IMR-90 (cell line): ENCODE measurements around the gene ARTN. TPM values are rescaled to one million over a fixed set of nuclear protein-coding genes. Genes with fewer than 3 reads are reported as not detected.

ENCODE experiments used
- ATAC-seq: fragments of 200-7000 bp; cut with Tn5 transposase; 2 replicates; pipeline ENCODE4 v1.9.1; 2020; ENCODE audit warnings: low read depth, mild to moderate bottlenecking, moderate library complexity
- BruUV-seq: library from RNA; stranded (reverse); fragments of 400-500 nt; replicated peaks from 2 replicates; lab custom pipeline; 2021; lab: Mats Ljungman, UMichigan
- CTCF ChIA-PET: fragments of 300-600 bp; formaldehyde crosslinking; extraction: SDS; loops from one replicate; lab custom pipeline; 2021; ENCODE audit warnings: antibody characterized with exemption; lab: Yijun Ruan, JAX
- POLR2A ChIA-PET: fragments of 300-600 bp; sonication (Branson Sonifier 250); formaldehyde crosslinking; loops from one replicate; lab custom pipeline; 2022; ENCODE audit warnings: antibody characterized with exemption; ENCODE audit not compliant: unreplicated experiment; lab: Charles Lee
- DNase-seq: peaks from one replicate; pipeline ENCODE4 v3.0.0; 2013
- H2AFZ ChIP-seq: replicated peaks from 2 replicates; pipeline ENCODE3; 2013; ENCODE audit warnings: low read length, mild to moderate bottlenecking; ENCODE audit not compliant: poor library complexity
- H2AK5ac ChIP-seq: 2 replicates; pipeline ENCODE4 v1.6.1; 2013; ENCODE audit warnings: low read depth, low read length, inconsistent platforms
- H2AK9ac ChIP-seq: replicated peaks from 2 replicates; pipeline ENCODE3; 2013; ENCODE audit warnings: mild to moderate bottlenecking, low read depth, low read length, moderate library complexity; ENCODE audit not compliant: poor library complexity
- H2BK120ac ChIP-seq: 2 replicates; pipeline ENCODE4 v1.6.1; 2013; ENCODE audit warnings: low read depth, low read length, inconsistent platforms
- H2BK15ac ChIP-seq: 3 replicates; pipeline ENCODE4 v1.6.1; 2013; ENCODE audit warnings: low read depth, low read length, inconsistent platforms
- H2BK20ac ChIP-seq: 2 replicates; pipeline ENCODE4 v1.6.1; 2013; ENCODE audit warnings: low read depth, mild to moderate bottlenecking, inconsistent platforms, low read length, moderate library complexity
- H2BK5ac ChIP-seq: 2 replicates; pipeline ENCODE4 v1.6.1; 2013; ENCODE audit warnings: mild to moderate bottlenecking, low read depth, low read length, inconsistent platforms; ENCODE audit not compliant: poor library complexity, severe bottlenecking
- H3K14ac ChIP-seq: replicated peaks from 2 replicates; pipeline ENCODE4 v1.6.1; 2013; ENCODE audit warnings: low read depth, low read length, inconsistent platforms
- H3K18ac ChIP-seq: 2 replicates; pipeline ENCODE4 v1.6.1; 2013; ENCODE audit warnings: low read depth, low read length, control low read depth
- H3K23ac ChIP-seq: 2 replicates; pipeline ENCODE4 v1.6.1; 2013; ENCODE audit warnings: low read depth, low read length, inconsistent platforms
- H3K27ac ChIP-seq: 2 replicates; pipeline ENCODE4 v1.5.1; 2013; ENCODE audit warnings: mild to moderate bottlenecking, control low read depth, low read length; ENCODE audit not compliant: insufficient read depth
- H3K27me3 ChIP-seq: 2 replicates; pipeline ENCODE4 v1.6.1; 2013; ENCODE audit warnings: low read length; ENCODE audit not compliant: control insufficient read depth, insufficient read depth
- H3K36me3 ChIP-seq: 2 replicates; pipeline ENCODE4 v1.6.1; 2013; ENCODE audit warnings: low read length, mixed read lengths; ENCODE audit not compliant: control insufficient read depth, insufficient read depth
- H3K4ac ChIP-seq: 2 replicates; pipeline ENCODE4 v1.6.1; 2013; ENCODE audit warnings: low read depth, low read length, inconsistent platforms
- H3K4me1 ChIP-seq: 2 replicates; pipeline ENCODE4 v1.6.1; 2013; ENCODE audit warnings: low read length, mixed read lengths; ENCODE audit not compliant: control insufficient read depth, insufficient read depth
- H3K4me2 ChIP-seq: 2 replicates; pipeline ENCODE4 v1.6.1; 2013; ENCODE audit warnings: low read depth, mild to moderate bottlenecking, control low read depth, low read length, moderate library complexity
- H3K4me3 ChIP-seq: 2 replicates; pipeline ENCODE4 v1.5.1; 2013; ENCODE audit warnings: low read depth, mild to moderate bottlenecking, control low read depth, low read length, moderate library complexity; ENCODE audit not compliant: insufficient read depth
- H3K56ac ChIP-seq: 2 replicates; pipeline ENCODE4 v1.6.1; 2013; ENCODE audit warnings: low read length, inconsistent platforms; ENCODE audit not compliant: insufficient read depth; ENCODE audit errors: extremely low read depth
- H3K79me1 ChIP-seq, 2 experiments: 2 replicates each; pipeline ENCODE4 v1.6.1; 2013; ENCODE audit warnings: low read length in 2 of 2, inconsistent platforms in 1 of 2, low read depth in 1 of 2
- H3K9ac ChIP-seq: 2 replicates; pipeline ENCODE4 v1.6.1; 2013; ENCODE audit warnings: low read depth, low read length, control low read depth
- H3K9me1 ChIP-seq: 2 replicates; pipeline ENCODE4 v1.6.1; 2013; ENCODE audit warnings: low read length, inconsistent platforms; ENCODE audit not compliant: insufficient read depth
- H3K9me3 ChIP-seq: 2 replicates; pipeline ENCODE4 v1.6.1; 2013; ENCODE audit warnings: low read length; ENCODE audit not compliant: control insufficient read depth, insufficient read depth
- H4K20me1 ChIP-seq: 2 replicates; pipeline ENCODE4 v1.6.1; 2013; ENCODE audit warnings: low read length, inconsistent platforms; ENCODE audit not compliant: insufficient read depth
- H4K5ac ChIP-seq: 2 replicates; pipeline ENCODE4 v1.6.1; 2013; ENCODE audit warnings: mild to moderate bottlenecking, low read depth, low read length, control low read depth
- H4K8ac ChIP-seq, 2 experiments: 2 replicates each; pipeline ENCODE4 v1.6.1; 2013; ENCODE audit warnings: low read depth in 2 of 2, low read length in 2 of 2, control low read depth in 1 of 2, inconsistent platforms in 1 of 2
- H4K91ac ChIP-seq: 2 replicates; pipeline ENCODE4 v1.6.1; 2013; ENCODE audit warnings: low read depth, low read length, inconsistent platforms; ENCODE audit not compliant: insufficient read depth
- BHLHE40 ChIP-seq: fragments of 150-350 bp; IDR thresholded peaks from 2 replicates; pipeline ENCODE4 v1.6.1; 2016; ENCODE audit warnings: mild to moderate bottlenecking, low read depth, low read length
- CEBPB ChIP-seq: IDR thresholded peaks from 2 replicates; pipeline ENCODE4 v1.6.1; 2012; ENCODE audit warnings: low read depth, low read length, improper control_type of control experiment
- CHD1 ChIP-seq: IDR thresholded peaks from 2 replicates; pipeline ENCODE4 v1.6.1; 2012; ENCODE audit warnings: low read depth, low read length, improper control_type of control experiment
- CTCF ChIP-seq: conservative IDR thresholded peaks from 2 replicates; pipeline ENCODE4 v1.5.1; 2012; ENCODE audit warnings: mild to moderate bottlenecking, low read depth, low read length, improper control_type of control experiment
- FOS ChIP-seq: fragments of 150-350 bp; IDR thresholded peaks from 2 replicates; pipeline ENCODE4 v1.6.1; 2016; ENCODE audit warnings: low read depth, low read length
- MAFK ChIP-seq: IDR thresholded peaks from 2 replicates; pipeline ENCODE4 v1.6.1; 2012; ENCODE audit warnings: low read depth, low read length, improper control_type of control experiment
- MAZ ChIP-seq: IDR thresholded peaks from 2 replicates; pipeline ENCODE4 v1.6.1; 2012; ENCODE audit warnings: low read depth, mild to moderate bottlenecking, low read length, improper control_type of control experiment, moderate library complexity, borderline replicate concordance
- MXI1 ChIP-seq: IDR thresholded peaks from 2 replicates; pipeline ENCODE4 v1.6.1; 2012; ENCODE audit warnings: low read depth, mild to moderate bottlenecking, low read length, moderate library complexity, borderline replicate concordance
- NFE2L2 ChIP-seq: fragments of 150-350 bp; IDR thresholded peaks from 2 replicates; pipeline ENCODE4 v1.6.1; 2016; ENCODE audit warnings: low read depth, mild to moderate bottlenecking, low read length
- POLR2A ChIP-seq: IDR thresholded peaks from 2 replicates; pipeline ENCODE4 v1.6.1; 2012; ENCODE audit warnings: mild to moderate bottlenecking, low read depth, low read length
- RAD21 ChIP-seq: IDR thresholded peaks from 2 replicates; pipeline ENCODE4 v1.6.1; 2012; ENCODE audit warnings: low read length, improper control_type of control experiment
- RCOR1 ChIP-seq: IDR thresholded peaks from 2 replicates; pipeline ENCODE4 v1.6.1; 2012; ENCODE audit warnings: mild to moderate bottlenecking, low read length, improper control_type of control experiment; ENCODE audit not compliant: insufficient replicate concordance
- RFX5 ChIP-seq: IDR thresholded peaks from 2 replicates; pipeline ENCODE4 v1.8.0; 2012; ENCODE audit warnings: low read depth, mild to moderate bottlenecking, low read length, moderate library complexity
- SMC3 ChIP-seq: fragments of 150-350 bp; IDR thresholded peaks from 2 replicates; pipeline ENCODE4 v1.6.1; 2016; ENCODE audit warnings: low read depth, mild to moderate bottlenecking, antibody characterized with exemption, low read length, moderate library complexity
- USF2 ChIP-seq: fragments of 150-350 bp; IDR thresholded peaks from 2 replicates; pipeline ENCODE4 v1.6.1; 2017; ENCODE audit warnings: mild to moderate bottlenecking, antibody characterized with exemption, low read length, low read depth
- WGBS, 2 experiments: methylation state at CpG; one replicate each; pipeline versions ENCODE4 v1.1.5 to v1.1.7; 2013; ENCODE audit warnings: missing lambda C conversion rate in 2 of 2; ENCODE audit not compliant: insufficient read length in 1 of 2; ENCODE audit errors: extremely low coverage in 2 of 2; 5-methylcytosine and 5-hydroxymethylcytosine counted together
- dilution Hi-C: fragments of 300-500 bp; cut with HindIII; formaldehyde crosslinking; loops from one replicate; pipeline ENCODE4 v1.14.3; 2018; ENCODE audit warnings: low sequenced_read_pairs; ENCODE audit not compliant: unreplicated experiment
- in situ Hi-C: fragments of 300-500 bp; cut with MboI; formaldehyde crosslinking; loops from 3 replicates; pipeline ENCODE4 v1.14.3; 2019; ENCODE audit warnings: low sequenced_read_pairs, inconsistent platforms, mixed read lengths
- intact Hi-C: fragments of 100-400 bp; cut with micrococcal nuclease; formaldehyde crosslinking; loops from 2 replicates; pipeline ENCODE4 v1.10.0; 2022
- polyA plus RNA-seq, 3 experiments: library from polyadenylated mRNA; depleted of rRNA; stranded (reverse); fragments of >200 nt; gene quantifications; 2 replicates each; pipeline ENCODE4 v1.2.3, GENCODE V29; 2012; ENCODE audit warnings: low replicate concordance in 1 of 3
- total RNA-seq: library from RNA; depleted of rRNA; stranded (reverse); fragments of >200 nt; gene quantifications from 2 replicates; pipeline ENCODE4 v1.2.3, GENCODE V29; 2012

ARTN gene
- total and polyA plus RNA-seq, 2 of the 4 experiments (the other 2 are of a cell fraction), result 0.29 TPM; not detected in 1

- no peak for TF ChIP-seq CEBPB
Observed at GRCh38 chr1:43904660-43905551, 28.7 kb upstream of the ARTN start (continued).

GRCh38 chr1:43908226-43908625 lies 25.4 kb upstream of the ARTN start:
- Histone ChIP-seq H3K9me1 (0 out of 2 replicates have a peak, but pooled peaks cover 5% of the 10 kb centered on the region), H3K14ac (no peak overlapping the region), H3K36me3 (peaks cover 2% of the 10 kb centered on the region), H2AFZ (no peak overlapping the region), H3K79me1 (no peaks in the 10 kb centered on the region), H3K4me1 (peaks cover 9% of the 10 kb centered on the region; the same call in 1 of the 2 replicates), H2BK120ac (no peak overlapping the region), H2AK9ac (no peak overlapping the region), H4K8ac (no peak overlapping the region), H3K27me3 (no peaks in the 10 kb centered on the region), H4K20me1 (no peaks in the 10 kb centered on the region), H4K91ac (no peak overlapping the region), H4K5ac (no peak overlapping the region), H3K9ac (no peak overlapping the region), H2AK5ac (no peak overlapping the region), H2BK20ac (no peak overlapping the region), H3K4ac (no peak overlapping the region), H3K18ac (no peak overlapping the region), H2BK5ac (no peak overlapping the region), H3K4me2 (no peak overlapping the region), H3K9me3 (no peaks in the 10 kb centered on the region), H3K27ac (no peak overlapping the region), H3K56ac (no peak overlapping the region), H3K23ac (no peak overlapping the region), H2BK15ac (no peak overlapping the region), H3K4me3 (no peak overlapping the region)
- DNase-seq (no peak), ATAC-seq (no peak)
- no TSS peak for BruUV-seq
- intact Hi-C loops, result no loop called here
- in situ Hi-C loops, result no loop called here
- no CpG with 5 or more reads among the region's 2 CpGs for WGBS, 2 experiments
- CTCF ChIA-PET, result interaction anchor here (0.6 kb wide), 1 partner anchor 811 kb away, joined by 3 read pairs; no protein-coding TSS in a partner anchor
- POLR2A ChIA-PET, result no interaction called here
- dilution Hi-C loops, result no loop called here
- TF ChIP-seq MAFK (no peak), SMC3 (no peak), FOS (no peak), NFE2L2 (no peak), CHD1 (no peak), RCOR1 (no peak), RAD21 (no peak), RFX5 (no peak), MXI1 (no peak), POLR2A (no peak), MAZ (no peak), CTCF (no peak), CEBPB (no peak), USF2 (no peak), BHLHE40 (no peak)
